A549 treated with DMSO at 1 μM for 4 hours (cell line): ENCODE measurements around the gene NVL. TPM values are rescaled to one million over a fixed set of nuclear protein-coding genes. Genes with fewer than 3 reads are reported as not detected.

Source experiments
- total RNA-seq: library from RNA; stranded (reverse); fragments of 200-300 nt; extraction: Qiagen RNA extraction; gene quantifications from 5 replicates; pipeline ENCODE4 v1.2.3, GENCODE V29; 2022; ENCODE audit warnings: low read depth

NVL gene
- total RNA-seq: 19.0 to 23.7 TPM (median 21.6 TPM) in 5 replicates

GRCh38 chr1:224329842-224330753 is at the start of gene NVL:
TSS of gene NVL (minus strand) at chr1:224330172. CDS start at chr1:224330127, 45 bp downstream.

GRCh38 chr1:224356685-224357625 is 27.0 kb upstream of the NVL start, which contains the start of gene CNIH4:
TSS of gene CNIH4 (plus strand) at chr1:224356879. CDS start at chr1:224356925, 46 bp downstream.

GRCh38 chr1:224182866-224183590 is 146.9 kb downstream of the NVL start, which contains the start of gene DEGS1:
TSS of gene DEGS1 (plus strand) at chr1:224183240. CDS start at chr1:224183337, 97 bp downstream.

Other genes starting within 250 kb of the NVL start
- 25.0 to 32.1 TPM (median 28.1 TPM) in 5 replicates for gene FBXO28, start 216.1 kb downstream of the NVL start, total RNA-seq
- 124 to 148 TPM (median 136 TPM) in 5 replicates for gene DEGS1, start 146.9 kb downstream of the NVL start, total RNA-seq
- gene CNIH4, start 26.7 kb upstream of the NVL start, total RNA-seq: 88.3 to 106 TPM (median 101 TPM) in 5 replicates
- 37.6 to 45.2 TPM (median 40.3 TPM) in 5 replicates for gene WDR26, start 104.6 kb upstream of the NVL start, total RNA-seq